CD14-positive monocyte (primary cell): Measurements from ENCODE around the gene TSPEAR. TPM values are rescaled to one million over a fixed set of nuclear protein-coding genes. Genes with fewer than 3 reads are reported as not detected.

Source experiments
- DNase-seq, 3 donors: peaks; one replicate each; pipeline ENCODE4 v3.0.0-alpha.2; 2011 to 2022
- H2AFZ ChIP-seq: 2 replicates; pipeline ENCODE4 v1.6.0; 2012; ENCODE audit warnings: mild to moderate bottlenecking, low read depth, low read length, inconsistent platforms; ENCODE audit not compliant: insufficient read depth, poor library complexity, severe bottlenecking
- H3K27ac ChIP-seq, 2 donors: 1 replicate in 1 of 2; 2 replicates in 1 of 2; pipeline ENCODE4 v1.5.1; 2012 to 2013; ENCODE audit warnings: low read length in 2 of 2, control low read depth in 1 of 2, inconsistent platforms in 1 of 2, low read depth in 1 of 2, mild to moderate bottlenecking in 1 of 2
- H3K27me3 ChIP-seq, 2 donors: one replicate each; pipeline versions ENCODE4 v1.6.0 to v1.6.1; 2011 to 2013; ENCODE audit warnings: low read length in 2 of 2; ENCODE audit not compliant: control insufficient read depth in 2 of 2, insufficient read depth in 2 of 2
- H3K36me3 ChIP-seq, 2 donors: replicated peaks in 1 of 2; 1 replicate in 1 of 2; 2 replicates in 1 of 2; pipeline versions ENCODE4 v1.5.1 to v1.6.1; 2012 to 2013; ENCODE audit warnings: low read length in 2 of 2, control low read depth in 1 of 2, inconsistent platforms in 1 of 2, mild to moderate bottlenecking in 1 of 2; ENCODE audit not compliant: insufficient read depth in 2 of 2, control insufficient read depth in 1 of 2
- H3K4me1 ChIP-seq, 2 donors: 1 replicate in 1 of 2; 2 replicates in 1 of 2; pipeline versions ENCODE4 v1.5.1 to v1.6.1; 2012 to 2013; ENCODE audit warnings: low read length in 2 of 2, control low read depth in 1 of 2, inconsistent platforms in 1 of 2, mild to moderate bottlenecking in 1 of 2, moderate library complexity in 1 of 2; ENCODE audit not compliant: insufficient read depth in 2 of 2, control insufficient read depth in 1 of 2
- H3K4me2 ChIP-seq: replicated peaks from 2 replicates; pipeline ENCODE3; 2012; ENCODE audit warnings: low read length, moderate library complexity, mild to moderate bottlenecking; ENCODE audit not compliant: poor library complexity, severe bottlenecking; ENCODE audit errors: extremely low read depth
- H3K4me3 ChIP-seq, 3 experiments: fragments of 200-600 bp in 1 of 3; sonication (generic) in 1 of 3; replicated peaks in 1 of 3; 1 replicate in 2 of 3; 2 replicates in 1 of 3; pipeline ENCODE4 v1.5.1; 2011 to 2013; ENCODE audit warnings: low read length in 3 of 3, mild to moderate bottlenecking in 3 of 3, control low read depth in 2 of 3, low read depth in 2 of 3, inconsistent platforms in 1 of 3, moderate library complexity in 1 of 3
- H3K79me2 ChIP-seq: 2 replicates; pipeline ENCODE4 v1.6.0; 2012; ENCODE audit warnings: mild to moderate bottlenecking, control low read depth, inconsistent platforms, low read length, moderate library complexity; ENCODE audit not compliant: insufficient read depth
- H3K9ac ChIP-seq: 2 replicates; pipeline ENCODE4 v1.6.0; 2017; ENCODE audit warnings: low read length, mild to moderate bottlenecking; ENCODE audit not compliant: insufficient read depth, poor library complexity, severe bottlenecking
- H3K9me3 ChIP-seq, 2 donors: replicated peaks in 1 of 2; 1 replicate in 1 of 2; 2 replicates in 1 of 2; pipeline versions ENCODE4 v1.5.1 to v1.6.1; 2012 to 2013; ENCODE audit warnings: low read length in 2 of 2, control low read depth in 1 of 2; ENCODE audit not compliant: control insufficient read depth in 1 of 2, insufficient read depth in 1 of 2
- H4K20me1 ChIP-seq: 2 replicates; pipeline ENCODE4 v1.6.0; 2012; ENCODE audit warnings: mild to moderate bottlenecking, low read length, control low read depth, moderate library complexity; ENCODE audit not compliant: insufficient read depth
- H3K27ac Mint-ChIP-seq, 7 donors: one replicate each; pipeline ENCODE4 v1.8.0; 2020; ENCODE audit warnings: mild to moderate bottlenecking in 7 of 7, mixed read lengths in 7 of 7, moderate library complexity in 6 of 7, inconsistent platforms in 2 of 7
- H3K27me3 Mint-ChIP-seq, 3 donors: one replicate each; pipeline ENCODE4 v1.8.0; 2021 to 2022; ENCODE audit warnings: low read depth in 3 of 3, mild to moderate bottlenecking in 3 of 3, mixed read lengths in 3 of 3, moderate library complexity in 3 of 3, inconsistent platforms in 1 of 3
- H3K36me3 Mint-ChIP-seq, 2 donors: one replicate each; pipeline ENCODE4 v1.8.0; 2020; ENCODE audit warnings: mixed read lengths in 2 of 2, inconsistent platforms in 1 of 2, mild to moderate bottlenecking in 1 of 2
- H3K4me1 Mint-ChIP-seq: one replicate; pipeline ENCODE4 v1.8.0; 2020; ENCODE audit warnings: mild to moderate bottlenecking, mixed read lengths
- H3K4me3 Mint-ChIP-seq, 2 donors: one replicate each; pipeline ENCODE4 v1.8.0; 2020; ENCODE audit warnings: mild to moderate bottlenecking in 2 of 2, mixed read lengths in 2 of 2, moderate library complexity in 1 of 2
- H3K9me3 Mint-ChIP-seq, 7 donors: one replicate each; pipeline ENCODE4 v1.8.0; 2020 to 2022; ENCODE audit warnings: mixed read lengths in 7 of 7, mild to moderate bottlenecking in 6 of 7, moderate library complexity in 6 of 7, inconsistent platforms in 2 of 7
- WGBS: methylation state at CpG from one replicate; pipeline ENCODE4 v1.1.5; 2013; ENCODE audit warnings: missing lambda C conversion rate; ENCODE audit not compliant: insufficient coverage; 5-methylcytosine and 5-hydroxymethylcytosine counted together
- intact Hi-C, 2 donors: fragments of 100-400 bp; cut with micrococcal nuclease; formaldehyde crosslinking; loops; one replicate each; pipeline versions ENCODE4 v1.15.0 to v1.15.1; 2023
- polyA plus RNA-seq, 3 donors: library from polyadenylated mRNA; depleted of rRNA in 1 of 3; unstranded in 2 of 3; stranded (reverse) in 1 of 3; fragments of 300-500 nt in 2 of 3; fragments of >200 nt in 1 of 3; fragmentation: Illumina TruSeq in 2 of 3; gene quantifications; 1 replicate in 2 of 3; 2 replicates in 1 of 3; pipeline ENCODE4 v1.2.3, GENCODE V29; 2012 to 2021
- TF ChIP-seq, protein P1 (sequence below): fragments of 200-600 bp; IDR thresholded peaks from one replicate; pipeline ENCODE4 v1.8.0; 2022; ENCODE audit warnings: antibody characterized with exemption, mild to moderate bottlenecking

Gene TSPEAR
- polyA plus RNA-seq, 3 donors, result not detected

- Mint-ChIP-seq H3K27me3 (peaks cover 3 to 10% (median 3%) of the 10 kb centered on the region in 3 donors), H3K4me1 (no peaks in the 10 kb centered on the region), H3K9me3 (peaks cover 23 to 41% (median 32%) of the 10 kb centered on the region in 7 donors), H3K36me3 (no peaks in the 10 kb centered on the region), H3K27ac (no peak overlapping the region), H3K4me3 (no peak overlapping the region)
- intact Hi-C loops, result no loop called here
- Histone ChIP-seq H3K4me2 (no peak overlapping the region), H3K36me3 (no peaks in the 10 kb centered on the region), H3K9me3 (peaks cover 19 to 25% of the 10 kb centered on the region in 2 donors), H3K4me3 (no peak overlapping the region), H3K79me2 (no peaks in the 10 kb centered on the region), H3K27me3 (no peaks in the 10 kb centered on the region), H3K27ac (no peak overlapping the region), H3K9ac (no peak overlapping the region), H2AFZ (no peak overlapping the region), H3K4me1 (no peaks in the 10 kb centered on the region), H4K20me1 (no peaks in the 10 kb centered on the region)
- DNase-seq, result no peak
- TF ChIP-seq, protein P1, sequence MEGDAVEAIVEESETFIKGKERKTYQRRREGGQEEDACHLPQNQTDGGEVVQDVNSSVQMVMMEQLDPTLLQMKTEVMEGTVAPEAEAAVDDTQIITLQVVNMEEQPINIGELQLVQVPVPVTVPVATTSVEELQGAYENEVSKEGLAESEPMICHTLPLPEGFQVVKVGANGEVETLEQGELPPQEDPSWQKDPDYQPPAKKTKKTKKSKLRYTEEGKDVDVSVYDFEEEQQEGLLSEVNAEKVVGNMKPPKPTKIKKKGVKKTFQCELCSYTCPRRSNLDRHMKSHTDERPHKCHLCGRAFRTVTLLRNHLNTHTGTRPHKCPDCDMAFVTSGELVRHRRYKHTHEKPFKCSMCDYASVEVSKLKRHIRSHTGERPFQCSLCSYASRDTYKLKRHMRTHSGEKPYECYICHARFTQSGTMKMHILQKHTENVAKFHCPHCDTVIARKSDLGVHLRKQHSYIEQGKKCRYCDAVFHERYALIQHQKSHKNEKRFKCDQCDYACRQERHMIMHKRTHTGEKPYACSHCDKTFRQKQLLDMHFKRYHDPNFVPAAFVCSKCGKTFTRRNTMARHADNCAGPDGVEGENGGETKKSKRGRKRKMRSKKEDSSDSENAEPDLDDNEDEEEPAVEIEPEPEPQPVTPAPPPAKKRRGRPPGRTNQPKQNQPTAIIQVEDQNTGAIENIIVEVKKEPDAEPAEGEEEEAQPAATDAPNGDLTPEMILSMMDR, result no peak
Measured at GRCh38 chr21:44609193-44609592, 102.2 kb downstream of the TSPEAR start.

GRCh38 chr21:44606495-44606894 is 104.9 kb downstream of the TSPEAR start:
- no peak overlapping the region for H3K4me3 Mint-ChIP-seq
- 90% methylated on average over 2 of the region's 4 CpGs for WGBS
- H3K27me3 Mint-ChIP-seq, result peaks cover 0 to 6% (median 6%) of the 10 kb centered on the region in 3 donors
- Histone ChIP-seq H3K27me3 (no peaks in the 10 kb centered on the region), H3K79me2 (no peaks in the 10 kb centered on the region), H3K27ac (no peak overlapping the region), H4K20me1 (no peaks in the 10 kb centered on the region), H3K4me1 (no peaks in the 10 kb centered on the region), H3K4me2 (no peak overlapping the region), H3K36me3 (no peaks in the 10 kb centered on the region), H3K4me3 (no peak overlapping the region), H2AFZ (no peak overlapping the region), H3K9ac (no peak overlapping the region), H3K9me3 (peaks cover 14 to 20% of the 10 kb centered on the region in 2 donors)
- H3K4me1 Mint-ChIP-seq, result no peaks in the 10 kb centered on the region
- H3K36me3 Mint-ChIP-seq, result no peaks in the 10 kb centered on the region
- intact Hi-C loops, result no loop called here
- peaks cover 15 to 32% (median 31%) of the 10 kb centered on the region in 7 donors for H3K9me3 Mint-ChIP-seq
- no peak overlapping the region for H3K27ac Mint-ChIP-seq
- TF ChIP-seq, protein P1, result no peak
- no peak for DNase-seq
